Measurements from ENCODE around the gene FNDC10.
A peak's percentile ranks its signal among the peaks of the same experiment; 100 is the strongest.

DNA sequence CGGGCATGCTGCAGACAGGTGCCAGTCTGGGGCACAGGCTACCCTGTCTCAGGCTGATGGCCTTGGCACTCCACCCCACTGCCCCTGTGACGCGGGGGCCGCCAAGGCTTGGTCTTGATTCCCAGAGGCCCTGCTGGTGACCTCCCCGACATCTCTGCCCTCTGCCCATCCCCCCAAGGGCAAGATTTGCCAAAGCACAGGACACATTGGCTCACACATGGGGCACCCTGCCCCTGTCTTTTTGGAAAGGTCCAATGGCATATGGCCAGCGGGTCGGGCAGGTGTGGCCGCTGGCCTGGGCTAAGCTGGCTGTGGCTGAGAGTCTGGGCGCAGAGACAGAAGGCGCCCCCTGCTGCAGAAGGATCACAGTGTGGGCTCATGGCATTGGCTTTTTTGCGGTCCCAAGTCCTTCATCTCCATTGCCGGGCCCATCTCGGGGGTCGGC lies 20.0 kb upstream of the FNDC10 start:
- TF ChIP-seq CTCF (IDR thresholded peaks at IDR 0.05) (peak; percentile 27; the same call in 1 of the 2 replicates), ZFX (IDR thresholded peaks at IDR 0.05; ENCODE audit: borderline replicate concordance) (no peak)

All from 22Rv1 (cell line).